Neural cell (in vitro differentiated cells): Measurements from ENCODE around the gene ZFYVE26. TPM values are rescaled to one million over a fixed set of nuclear protein-coding genes. Genes with fewer than 3 reads are reported as not detected.

Experiments
- H2AFZ ChIP-seq: fragments of 200-600, 300-800 bp; sonication (generic), shearing (Covaris generic); 2 replicates; pipeline ENCODE4 v1.6.0; 2014; ENCODE audit warnings: low read depth, mild to moderate bottlenecking, antibody characterized with exemption, low read length, moderate library complexity
- H3F3A ChIP-seq: fragments of 200-600 bp; shearing (Covaris generic); 2 replicates; pipeline ENCODE4 v1.6.1; 2016; ENCODE audit warnings: mild to moderate bottlenecking, moderate library complexity, mixed read lengths, antibody characterized with exemption, low read length; ENCODE audit not compliant: insufficient read depth, poor library complexity, severe bottlenecking
- H3K27ac ChIP-seq: fragments of 200-600, 300-800 bp; sonication (generic), shearing (Covaris generic); 2 replicates; pipeline ENCODE4 v1.5.1; 2014; ENCODE audit warnings: mild to moderate bottlenecking, low read length, moderate library complexity
- H3K27me3 ChIP-seq: fragments of 300-800, 200-600 bp; sonication (generic), shearing (Covaris generic); 2 replicates; pipeline ENCODE4 v1.6.0; 2014; ENCODE audit warnings: mild to moderate bottlenecking, low read depth, low read length, moderate library complexity; ENCODE audit not compliant: insufficient read depth
- H3K36me3 ChIP-seq: fragments of 300-800, 200-600 bp; sonication (generic), shearing (Covaris generic); 2 replicates; pipeline ENCODE4 v1.5.1; 2014; ENCODE audit warnings: mild to moderate bottlenecking, antibody characterized with exemption, low read length, moderate library complexity; ENCODE audit not compliant: insufficient read depth
- H3K4me2 ChIP-seq: fragments of 300-800, 200-600 bp; sonication (generic), shearing (Covaris generic); 2 replicates; pipeline ENCODE4 v1.6.0; 2014; ENCODE audit warnings: mild to moderate bottlenecking, low read length
- H3K4me3 ChIP-seq: fragments of 300-800, 200-600 bp; sonication (generic), shearing (Covaris generic); 2 replicates; pipeline ENCODE4 v1.5.1; 2014; ENCODE audit warnings: mild to moderate bottlenecking, low read length, moderate library complexity
- H3K79me2 ChIP-seq: fragments of 200-600 bp; shearing (Covaris generic); replicated peaks from 2 replicates; pipeline ENCODE4 v1.6.0; 2014; ENCODE audit warnings: mild to moderate bottlenecking, low read length, moderate library complexity; ENCODE audit not compliant: insufficient read depth
- H3K9ac ChIP-seq: fragments of 300-800, 200-600 bp; sonication (generic), shearing (Covaris generic); 2 replicates; pipeline ENCODE4 v1.6.1; 2016; ENCODE audit warnings: mild to moderate bottlenecking, low read length, mixed read lengths
- H3K9me2 ChIP-seq: fragments of 200-600 bp; shearing (Covaris generic); 2 replicates; pipeline ENCODE4 v1.6.1; 2016; ENCODE audit warnings: mild to moderate bottlenecking, low read length, mixed read lengths; ENCODE audit not compliant: insufficient read depth
- H3K9me3 ChIP-seq: fragments of 200-600, 300-800 bp; sonication (generic), shearing (Covaris generic); 2 replicates; pipeline ENCODE4 v1.6.1; 2016; ENCODE audit warnings: mild to moderate bottlenecking, mixed run types, low read length, moderate library complexity, mixed read lengths
- H4K20me1 ChIP-seq: fragments of 200-600 bp; shearing (Covaris generic); 2 replicates; pipeline ENCODE4 v1.6.1; 2016; ENCODE audit warnings: mild to moderate bottlenecking, mixed run types; ENCODE audit not compliant: insufficient read depth
- CTCF ChIP-seq: fragments of 450-650 bp; IDR thresholded peaks from 2 replicates; pipeline ENCODE4 v1.5.1; 2014; ENCODE audit warnings: antibody characterized with exemption, mild to moderate bottlenecking, moderate library complexity; ENCODE audit not compliant: poor library complexity, severe bottlenecking
- EP300 ChIP-seq: fragments of 450-650 bp; conservative IDR thresholded peaks from 2 replicates; pipeline ENCODE4 v1.6.1; 2014; ENCODE audit warnings: antibody characterized with exemption, mild to moderate bottlenecking, moderate library complexity; ENCODE audit not compliant: poor library complexity, severe bottlenecking
- EZH2 ChIP-seq: fragments of 200-600, 300-800 bp; shearing (Covaris generic), sonication (generic); IDR thresholded peaks from 2 replicates; pipeline ENCODE4 v1.6.1; 2014; ENCODE audit warnings: antibody characterized with exemption, low read length, borderline replicate concordance, mild to moderate bottlenecking; ENCODE audit not compliant: insufficient read depth, poor library complexity, severe bottlenecking
- MXI1 ChIP-seq: fragments of 450-650 bp; conservative IDR thresholded peaks from 2 replicates; pipeline ENCODE4 v1.6.1; 2014; ENCODE audit warnings: antibody characterized with exemption, mild to moderate bottlenecking; ENCODE audit not compliant: poor library complexity, severe bottlenecking
- POLR2AphosphoS5 ChIP-seq: IDR thresholded peaks from 2 replicates; pipeline ENCODE4 v1.6.1; 2012
- RAD21 ChIP-seq: fragments of 450-650 bp; conservative IDR thresholded peaks from 2 replicates; pipeline ENCODE4 v1.6.1; 2014; ENCODE audit warnings: antibody characterized with exemption, mild to moderate bottlenecking, moderate library complexity
- REST ChIP-seq: IDR thresholded peaks from 2 replicates; pipeline ENCODE4 v1.6.1; 2012; ENCODE audit warnings: borderline replicate concordance
- SMC3 ChIP-seq: fragments of 450-650 bp; conservative IDR thresholded peaks from 2 replicates; pipeline ENCODE4 v1.6.1; 2014; ENCODE audit warnings: antibody characterized with exemption, mild to moderate bottlenecking, moderate library complexity; ENCODE audit not compliant: poor library complexity
- TAF1 ChIP-seq: IDR thresholded peaks from 2 replicates; pipeline ENCODE4 v1.6.1; 2012; ENCODE audit warnings: low read depth
- polyA plus RNA-seq: library from polyadenylated mRNA; depleted of rRNA; stranded (reverse); fragments of >200 nt; gene quantifications from 2 replicates; pipeline ENCODE4 v1.2.3, GENCODE V29; 2014

Gene ZFYVE26
- polyA plus RNA-seq, 1 donor from 2014 or later = 8.5 TPM

- H3K36me3 ChIP-seq = no peaks in the 10 kb centered on the region
- H3K79me2 ChIP-seq = no peaks in the 10 kb centered on the region
- no peaks in the 10 kb centered on the region for H3K27me3 ChIP-seq
- H3K4me3 ChIP-seq = no peak overlapping the region
- H3K4me2 ChIP-seq = no peak overlapping the region
- no peak overlapping the region for H2AFZ ChIP-seq
- no peaks in the 10 kb centered on the region for H3K9me2 ChIP-seq
- TF ChIP-seq SMC3 (no peak), POLR2AphosphoS5 (no peak), EP300 (no peak), MXI1 (no peak), RAD21 (no peak), TAF1 (no peak), REST (no peak), CTCF (no peak), EZH2 (no peak)
- H3K27ac ChIP-seq = no peak overlapping the region
- no peaks in the 10 kb centered on the region for H3F3A ChIP-seq
- no peaks in the 10 kb centered on the region for H3K9me3 ChIP-seq
- H4K20me1 ChIP-seq = no peaks in the 10 kb centered on the region
- H3K9ac ChIP-seq = no peak overlapping the region
Observed at GRCh38 chr14:67852926-67853604, 36.7 kb upstream of the ZFYVE26 start.

GRCh38 chr14:67851785-67852410 is 35.5 kb upstream of the ZFYVE26 start:
- Histone ChIP-seq H3F3A (no peaks in the 10 kb centered on the region), H3K4me2 (no peak overlapping the region), H3K27me3 (no peaks in the 10 kb centered on the region), H2AFZ (no peak overlapping the region), H3K79me2 (no peaks in the 10 kb centered on the region), H3K27ac (no peak overlapping the region), H4K20me1 (no peaks in the 10 kb centered on the region), H3K9me3 (no peaks in the 10 kb centered on the region), H3K4me3 (no peak overlapping the region), H3K9ac (no peak overlapping the region), H3K9me2 (no peaks in the 10 kb centered on the region), H3K36me3 (no peaks in the 10 kb centered on the region)
- no peak for TF ChIP-seq POLR2AphosphoS5
- TF ChIP-seq EP300 = no peak
- no peak for TF ChIP-seq TAF1
- no peak for TF ChIP-seq SMC3
- no peak for TF ChIP-seq CTCF
- no peak for TF ChIP-seq RAD21
- no peak for TF ChIP-seq REST
- TF ChIP-seq EZH2 = no peak
- no peak for TF ChIP-seq MXI1
